NT2/D1 (cell line): Measurements from ENCODE around the gene ZBTB7B.

Experiments used
- SUZ12 ChIP-seq: IDR thresholded peaks from 2 replicates; pipeline ENCODE4 v1.6.1; 2011; ENCODE audit not compliant: insufficient read length, insufficient read depth; ENCODE audit errors: extremely low read depth
- YY1 ChIP-seq: IDR thresholded peaks from 2 replicates; pipeline ENCODE4 v1.6.1; 2011; ENCODE audit not compliant: insufficient read length, insufficient read depth
- ZNF274 ChIP-seq: IDR thresholded peaks from 2 replicates; pipeline ENCODE4 v1.6.1; 2011; ENCODE audit warnings: mild to moderate bottlenecking, low read depth, low read length

DNA sequence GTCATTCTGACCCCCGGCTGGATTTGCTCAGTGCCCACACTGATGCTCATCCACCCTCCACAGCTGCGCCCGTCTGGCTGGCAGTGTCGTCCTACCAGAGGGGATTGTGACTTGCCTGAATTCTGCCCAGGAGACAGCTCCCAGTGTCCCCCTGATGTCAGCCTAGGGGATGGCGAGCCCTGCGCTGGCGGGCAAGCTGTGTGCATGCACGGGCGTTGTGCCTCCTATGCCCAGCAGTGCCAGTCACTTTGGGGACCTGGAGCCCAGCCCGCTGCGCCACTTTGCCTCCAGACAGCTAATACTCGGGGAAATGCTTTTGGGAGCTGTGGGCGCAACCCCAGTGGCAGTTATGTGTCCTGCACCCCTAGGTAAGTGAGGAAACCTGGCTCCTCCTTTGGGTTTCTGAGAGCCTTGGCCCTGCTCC, 55.2 kb downstream of the ZBTB7B start:
- TF ChIP-seq ZNF274 (no peak), YY1 (no peak), SUZ12 (no peak)
